Neuronal stem cell (in vitro differentiated cells): ENCODE results near the gene STARD3NL.

Source experiments
- DNase-seq: peaks from one replicate; pipeline ENCODE4 v3.0.0-alpha.2; 2013; ENCODE audit warnings: low spot score
- H2AFZ ChIP-seq: one replicate; pipeline ENCODE4 v1.6.1; 2013; ENCODE audit warnings: mild to moderate bottlenecking, low read length, inconsistent platforms
- H2AK5ac ChIP-seq: 2 replicates; pipeline ENCODE4 v1.6.1; 2013; ENCODE audit warnings: low read depth, mild to moderate bottlenecking, inconsistent platforms, low read length, moderate library complexity, mixed read lengths
- H2BK120ac ChIP-seq: 2 replicates; pipeline ENCODE4 v1.6.1; 2013; ENCODE audit warnings: low read depth, mild to moderate bottlenecking, inconsistent platforms, low read length, moderate library complexity, mixed read lengths
- H2BK12ac ChIP-seq: one replicate; pipeline ENCODE4 v1.6.1; 2013; ENCODE audit warnings: low read length, inconsistent platforms
- H2BK15ac ChIP-seq: 2 replicates; pipeline ENCODE4 v1.6.1; 2013; ENCODE audit warnings: mild to moderate bottlenecking, low read length, inconsistent platforms, mixed read lengths
- H2BK5ac ChIP-seq: one replicate; pipeline ENCODE4 v1.6.1; 2013; ENCODE audit warnings: inconsistent platforms, mild to moderate bottlenecking, low read length, moderate library complexity
- H3K14ac ChIP-seq: one replicate; pipeline ENCODE4 v1.6.1; 2013; ENCODE audit warnings: low read length, inconsistent platforms
- H3K18ac ChIP-seq: 2 replicates; pipeline ENCODE4 v1.6.1; 2013; ENCODE audit warnings: low read length, inconsistent platforms
- H3K23ac ChIP-seq: 2 replicates; pipeline ENCODE4 v1.6.1; 2013; ENCODE audit warnings: low read depth, mild to moderate bottlenecking, mixed read lengths, low read length, inconsistent platforms; ENCODE audit not compliant: poor library complexity
- H3K27ac ChIP-seq: replicated peaks from 3 replicates; pipeline ENCODE4 v1.5.1; 2013; ENCODE audit warnings: low read length, inconsistent platforms
- H3K27me3 ChIP-seq, 3 experiments: 2 replicates each; pipeline ENCODE4 v1.6.1; 2013; ENCODE audit warnings: low read length in 3 of 3, mild to moderate bottlenecking in 2 of 3, inconsistent platforms in 1 of 3, low read depth in 1 of 3, mixed read lengths in 1 of 3, moderate library complexity in 1 of 3; ENCODE audit not compliant: control insufficient read depth in 3 of 3, insufficient read depth in 3 of 3
- H3K36me3 ChIP-seq, 2 donors: replicated peaks in 1 of 2; 2 replicates each; pipeline ENCODE4 v1.6.1; 2013; ENCODE audit warnings: low read length in 2 of 2; ENCODE audit not compliant: control insufficient read depth in 2 of 2, insufficient read depth in 2 of 2
- H3K4ac ChIP-seq: 2 replicates; pipeline ENCODE4 v1.6.1; 2013; ENCODE audit warnings: inconsistent platforms, mild to moderate bottlenecking, low read length, moderate library complexity
- H3K4me1 ChIP-seq, 2 donors: 1 replicate in 1 of 2; 2 replicates in 1 of 2; pipeline ENCODE4 v1.6.1; 2013; ENCODE audit warnings: low read length in 2 of 2, low read depth in 1 of 2; ENCODE audit not compliant: control insufficient read depth in 2 of 2, insufficient read depth in 1 of 2
- H3K4me2 ChIP-seq: one replicate; pipeline ENCODE4 v1.6.1; 2013; ENCODE audit warnings: mild to moderate bottlenecking, low read length, inconsistent platforms; ENCODE audit not compliant: insufficient read depth, poor library complexity, severe bottlenecking
- H3K4me3 ChIP-seq, 2 donors: 2 replicates each; pipeline ENCODE4 v1.5.1; 2013; ENCODE audit warnings: low read length in 2 of 2, mild to moderate bottlenecking in 2 of 2, inconsistent platforms in 1 of 2, moderate library complexity in 1 of 2
- H3K79me1 ChIP-seq: one replicate; pipeline ENCODE4 v1.6.1; 2013; ENCODE audit warnings: low read depth, mild to moderate bottlenecking, inconsistent platforms, low read length, moderate library complexity
- H3K9ac ChIP-seq: one replicate; pipeline ENCODE4 v1.6.1; 2013; ENCODE audit warnings: mild to moderate bottlenecking, low read depth, low read length, inconsistent platforms; ENCODE audit not compliant: poor library complexity
- H3K9me3 ChIP-seq, 2 donors: replicated peaks in 1 of 2; 2 replicates each; pipeline versions ENCODE3 to v1.6.1; 2013; ENCODE audit warnings: low read length in 2 of 2, mild to moderate bottlenecking in 2 of 2, inconsistent platforms in 1 of 2, low read depth in 1 of 2, mixed read lengths in 1 of 2, moderate library complexity in 1 of 2; ENCODE audit not compliant: control insufficient read depth in 2 of 2, insufficient read depth in 1 of 2
- H4K8ac ChIP-seq: one replicate; pipeline ENCODE4 v1.6.1; 2013; ENCODE audit warnings: low read depth, mild to moderate bottlenecking, inconsistent platforms, low read length, moderate library complexity
- H4K91ac ChIP-seq: one replicate; pipeline ENCODE4 v1.6.1; 2013; ENCODE audit warnings: low read length, low read depth, mild to moderate bottlenecking, inconsistent platforms; ENCODE audit not compliant: poor library complexity
- WGBS, 2 donors: extraction: QIAGEN DNeasy Blood & Tissue Kit; methylation state at CpG; one replicate each; pipeline ENCODE4 v1.1.7; 2013; ENCODE audit warnings: missing lambda C conversion rate in 2 of 2, mixed read lengths in 1 of 2; ENCODE audit not compliant: insufficient read length in 2 of 2, insufficient replicate concordance in 1 of 2; ENCODE audit errors: extremely low coverage in 2 of 2; 5-methylcytosine and 5-hydroxymethylcytosine counted together

The STARD3NL gene

DNA sequence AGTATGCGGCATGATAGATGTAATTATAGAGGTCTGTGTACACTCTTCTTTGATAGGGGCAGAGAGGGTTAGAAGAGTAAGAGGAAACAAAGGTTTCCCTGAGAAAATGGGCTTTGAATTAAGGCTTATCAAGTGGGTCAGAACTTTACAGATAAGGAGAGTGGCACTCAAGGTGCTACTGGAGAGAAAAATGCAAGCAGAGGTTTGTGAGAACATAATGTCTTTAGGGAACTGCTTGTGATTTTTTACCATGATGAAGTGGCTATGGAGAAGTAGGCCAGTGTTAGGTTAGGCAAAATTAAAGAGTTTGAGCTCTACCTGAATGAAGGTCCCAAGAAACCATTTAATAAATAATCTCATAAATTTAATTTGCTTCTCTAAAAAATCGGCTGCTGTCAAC lies 14.3 kb downstream of the STARD3NL start:
- H2AFZ ChIP-seq = no peak overlapping the region
- H3K9ac ChIP-seq = no peak overlapping the region
- H2BK15ac ChIP-seq = no peak overlapping the region
- H3K18ac ChIP-seq = no peak overlapping the region
- H3K14ac ChIP-seq = no peak overlapping the region
- H3K4me2 ChIP-seq = no peak overlapping the region
- H3K79me1 ChIP-seq = no peaks in the 10 kb centered on the region
- H3K36me3 ChIP-seq = peaks cover 0 to 9% of the 10 kb centered on the region in 2 donors
- H4K91ac ChIP-seq = no peak overlapping the region
- H2BK5ac ChIP-seq = no peak overlapping the region
- WGBS, 2 donors = no CpG with 5 or more reads among the region's 2 CpGs
- H2BK120ac ChIP-seq = no peak overlapping the region
- no peaks in the 10 kb centered on the region for H3K9me3 ChIP-seq
- no peak for DNase-seq
- no peak overlapping the region for H3K4ac ChIP-seq
- H2AK5ac ChIP-seq = no peak overlapping the region
- H3K27ac ChIP-seq = no peak overlapping the region
- peaks cover 6 to 15% of the 10 kb centered on the region in 2 donors for H3K4me1 ChIP-seq
- H3K23ac ChIP-seq = no peak overlapping the region
- H3K27me3 ChIP-seq = no peaks in the 10 kb centered on the region
- H2BK12ac ChIP-seq = no peak overlapping the region
- no peak overlapping the region for H4K8ac ChIP-seq
- no peak overlapping the region for H3K4me3 ChIP-seq

DNA sequence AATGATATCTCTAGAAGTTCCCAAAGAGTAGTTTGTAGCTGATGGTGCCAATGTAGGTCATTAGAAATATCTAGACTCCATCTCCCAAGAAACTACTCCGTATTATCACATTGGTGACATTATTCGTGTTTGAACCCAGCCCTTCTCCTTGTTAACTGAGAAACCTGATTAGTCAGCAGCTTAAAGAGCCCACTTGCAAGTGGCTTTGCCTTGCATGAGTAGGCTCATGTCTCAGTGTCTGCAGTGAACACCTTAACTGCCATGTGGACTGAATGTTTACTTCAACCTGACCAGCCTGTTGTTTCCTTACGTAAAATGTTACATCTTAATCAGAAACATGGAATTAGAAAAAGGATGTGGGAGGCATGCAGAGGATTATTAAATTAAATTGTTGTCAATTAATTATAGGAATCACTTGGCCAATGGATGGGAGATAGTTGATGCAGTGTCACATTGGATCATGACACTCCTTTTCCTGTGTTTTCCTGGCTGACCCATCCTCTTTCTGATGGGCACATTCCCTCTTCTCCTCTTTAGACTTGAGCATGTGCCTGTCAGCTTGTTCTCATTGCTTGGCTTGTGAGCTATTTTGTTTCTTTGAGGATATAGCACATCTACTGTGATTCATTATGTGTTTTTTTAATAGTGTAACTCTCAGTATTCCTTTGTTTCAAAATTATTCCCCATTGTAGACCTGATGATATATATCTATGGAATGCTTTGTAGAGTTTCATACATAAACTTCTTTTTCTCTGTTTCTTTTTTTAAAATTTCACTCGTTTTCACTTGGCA lies 18.0 kb downstream of the STARD3NL start:
- Histone ChIP-seq H3K18ac (no peak overlapping the region), H3K4me1 (no peaks in the 10 kb centered on the region), H4K91ac (no peak overlapping the region), H2AFZ (no peak overlapping the region), H3K4me2 (no peak overlapping the region), H3K27me3 (no peaks in the 10 kb centered on the region), H2AK5ac (no peak overlapping the region), H2BK5ac (no peak overlapping the region), H3K79me1 (peaks cover 2% of the 10 kb centered on the region), H3K4ac (no peak overlapping the region), H2BK15ac (no peak overlapping the region), H3K36me3 (peaks cover 0 to 13% of the 10 kb centered on the region in 2 donors), H3K9me3 (no peaks in the 10 kb centered on the region), H3K4me3 (no peak overlapping the region), H2BK120ac (no peak overlapping the region), H2BK12ac (no peak overlapping the region), H3K9ac (no peak overlapping the region), H3K23ac (no peak overlapping the region), H4K8ac (no peak overlapping the region), H3K14ac (no peak overlapping the region), H3K27ac (no peak overlapping the region)
- no CpG with 5 or more reads among the region's 4 CpGs for WGBS, 2 donors
- no peak for DNase-seq

DNA sequence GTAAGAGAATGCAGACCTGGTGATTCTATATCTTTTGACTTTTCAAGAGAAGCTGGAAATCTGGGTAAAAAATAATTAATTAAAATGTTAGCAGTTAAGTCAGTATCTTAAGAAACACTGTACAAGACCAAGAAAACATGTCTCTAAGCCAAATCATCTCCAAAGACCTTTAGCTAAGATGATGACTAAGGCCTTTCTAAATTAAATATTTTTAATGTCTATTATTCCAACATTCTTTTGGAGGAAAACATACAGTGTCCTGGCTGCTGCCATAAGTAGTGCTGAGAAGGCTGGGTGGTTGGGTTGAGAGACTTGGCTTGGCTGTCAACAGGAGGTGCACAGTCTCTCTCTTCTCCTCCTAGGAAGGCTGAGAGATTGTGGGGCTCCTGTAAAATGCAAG lies 20.3 kb downstream of the STARD3NL start:
- no peak overlapping the region for H4K8ac ChIP-seq
- no peak overlapping the region for H3K4me2 ChIP-seq
- no peak overlapping the region for H2BK120ac ChIP-seq
- peaks cover 2% of the 10 kb centered on the region for H3K79me1 ChIP-seq
- H3K4me1 ChIP-seq = no peaks in the 10 kb centered on the region
- DNase-seq = no peak
- no peaks in the 10 kb centered on the region for H3K27me3 ChIP-seq
- no peak overlapping the region for H2BK5ac ChIP-seq
- no peak overlapping the region for H4K91ac ChIP-seq
- no peak overlapping the region for H3K27ac ChIP-seq
- no peak overlapping the region for H3K4me3 ChIP-seq
- H3K36me3 ChIP-seq = peaks cover 2 to 20% of the 10 kb centered on the region in 2 donors
- H2AFZ ChIP-seq = no peak overlapping the region
- H2BK15ac ChIP-seq = no peak overlapping the region
- H3K14ac ChIP-seq = no peak overlapping the region
- H3K18ac ChIP-seq = no peak overlapping the region
- H2BK12ac ChIP-seq = no peak overlapping the region
- H2AK5ac ChIP-seq = no peak overlapping the region
- no peak overlapping the region for H3K4ac ChIP-seq
- no peaks in the 10 kb centered on the region for H3K9me3 ChIP-seq
- no peak overlapping the region for H3K9ac ChIP-seq
- H3K23ac ChIP-seq = no peak overlapping the region

DNA sequence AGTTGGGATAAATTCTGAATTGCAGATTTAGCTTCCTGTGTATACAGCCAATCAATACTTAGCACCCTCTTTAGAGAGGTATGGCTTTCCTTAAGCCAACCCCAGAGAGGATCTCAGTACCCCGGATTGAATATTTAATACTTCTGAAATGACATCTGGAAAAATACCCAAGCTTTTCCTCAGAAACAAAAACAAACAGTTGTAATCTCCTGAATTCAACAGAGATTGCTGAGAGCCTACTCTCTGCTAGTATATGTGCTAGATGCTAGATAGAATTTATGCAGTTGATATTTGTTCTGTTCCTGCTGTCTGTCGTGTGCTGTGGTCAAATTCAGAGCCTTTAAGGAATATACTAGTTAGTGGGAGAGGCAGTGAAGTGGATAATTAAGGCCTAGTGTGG lies 21.1 kb downstream of the STARD3NL start:
- no peak overlapping the region for H3K4me2 ChIP-seq
- no peaks in the 10 kb centered on the region for H3K9me3 ChIP-seq
- H2AK5ac ChIP-seq = no peak overlapping the region
- H3K4me3 ChIP-seq = no peak overlapping the region
- no peak overlapping the region for H2BK15ac ChIP-seq
- no CpG with 5 or more reads among the region's 2 CpGs for WGBS, 2 donors
- H2BK5ac ChIP-seq = no peak overlapping the region
- no peak overlapping the region for H2BK120ac ChIP-seq
- no peak overlapping the region for H3K23ac ChIP-seq
- H3K27me3 ChIP-seq = no peaks in the 10 kb centered on the region
- H2AFZ ChIP-seq = no peak overlapping the region
- no peak overlapping the region for H2BK12ac ChIP-seq
- no peak overlapping the region for H3K14ac ChIP-seq
- H3K79me1 ChIP-seq = peaks cover 2% of the 10 kb centered on the region
- DNase-seq = no peak
- no peak overlapping the region for H3K27ac ChIP-seq
- H3K4me1 ChIP-seq = no peaks in the 10 kb centered on the region
- no peak overlapping the region for H3K9ac ChIP-seq
- H4K91ac ChIP-seq = no peak overlapping the region
- H4K8ac ChIP-seq = no peak overlapping the region
- no peak overlapping the region for H3K4ac ChIP-seq
- H3K36me3 ChIP-seq = peaks cover 2 to 20% of the 10 kb centered on the region in 2 donors
- H3K18ac ChIP-seq = no peak overlapping the region
